Body of pancreas (tissue), 4 donors: ENCODE data around the gene USP16.

Experiments
- CTCF ChIP-seq, 7 experiments: fragments of 450-650 bp in 4 of 7; fragments of 200-600 bp in 3 of 7; sonication (generic) in 3 of 7; IDR thresholded peaks; one replicate each; pipeline ENCODE4 v1.5.1; 2016 to 2019; ENCODE audit warnings: antibody characterized with exemption in 7 of 7
- POLR2A ChIP-seq, 3 donors: fragments of 450-650 bp; IDR thresholded peaks; one replicate each; pipeline ENCODE4 v1.6.1; 2016; ENCODE audit warnings: antibody characterized with exemption in 3 of 3, mild to moderate bottlenecking in 2 of 3

- TF ChIP-seq CTCF (IDR thresholded peaks at IDR 0.05) (no peak), POLR2A (IDR thresholded peaks at IDR 0.05) (no peak)
Observed at GRCh38 chr21:28982637-28983036, 41.8 kb upstream of the USP16 start.
